ENCODE results near the gene ZNF687. TPM values are rescaled to one million over a fixed set of nuclear protein-coding genes. Genes with fewer than 3 reads are reported as not detected.
A peak's percentile ranks its signal among the peaks of the same experiment; 100 is the strongest.

Gene ZNF687
- total RNA-seq, 1 experiment from 2014 or later = 34.3 TPM

DNA sequence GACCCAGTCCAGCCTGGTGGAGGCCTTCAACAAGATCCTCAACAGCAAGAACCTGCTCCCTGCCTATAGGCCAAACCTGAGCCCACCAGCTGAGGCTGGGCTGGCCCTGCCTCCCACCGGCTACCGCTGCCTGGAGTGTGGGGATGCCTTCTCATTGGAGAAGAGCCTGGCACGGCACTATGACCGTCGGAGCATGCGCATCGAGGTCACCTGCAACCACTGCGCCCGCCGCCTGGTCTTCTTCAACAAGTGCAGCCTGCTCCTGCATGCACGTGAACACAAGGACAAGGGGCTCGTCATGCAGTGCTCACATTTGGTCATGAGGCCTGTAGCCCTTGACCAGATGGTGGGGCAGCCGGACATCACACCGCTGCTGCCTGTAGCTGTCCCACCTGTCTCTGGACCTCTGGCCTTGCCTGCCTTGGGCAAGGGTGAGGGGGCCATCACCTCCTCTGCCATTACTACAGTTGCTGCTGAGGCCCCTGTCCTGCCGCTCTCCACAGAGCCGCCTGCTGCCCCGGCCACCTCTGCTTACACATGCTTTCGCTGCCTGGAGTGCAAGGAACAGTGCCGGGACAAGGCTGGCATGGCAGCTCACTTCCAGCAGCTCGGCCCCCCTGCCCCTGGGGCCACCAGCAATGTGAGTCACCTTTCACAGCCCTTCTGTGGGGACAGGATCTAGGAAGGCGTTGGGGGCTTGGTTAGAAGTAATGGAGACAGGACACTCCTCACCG lies 5.8 kb downstream of the ZNF687 start:
- H3K4me1 ChIP-seq (ENCODE audit: control insufficient read depth in 1 of 2, insufficient read depth in 2 of 2, low read length in 2 of 2) = peaks cover 6 to 11% of the 10 kb centered on the region in 2 experiments
- no peaks in the 10 kb centered on the region for H3K9me2 ChIP-seq (ENCODE audit: insufficient read depth)
- H2AFZ ChIP-seq (ENCODE audit: low read depth, low read length, poor library complexity, severe bottlenecking) = no peak overlapping the region
- ATAC-seq (no peak), DNase-seq (ENCODE audit: low read depth, low spot score) (no peak)
- no peaks in the 10 kb centered on the region for H4K20me1 ChIP-seq (ENCODE audit: insufficient read depth)
- intact Hi-C loops (cut with micrococcal nuclease) = no loop called here
- no peak overlapping the region for H3K4me3 ChIP-seq (replicated peaks in 1 of 2; ENCODE audit: low read depth in 1 of 2, low read length in 2 of 2)
- RAD21 ChIA-PET (ENCODE audit: low non-redundant PET in 1 of 2, low total read pairs in 2 of 2, uncharacterized antibody in 2 of 2, unreplicated experiment in 2 of 2) = no interaction called here
- POLR2A ChIA-PET = no interaction called here
- H3K36me3 ChIP-seq (ENCODE audit: control insufficient read depth in 1 of 2, insufficient read depth in 2 of 2, low read length in 2 of 2) = peaks cover 8 to 12% of the 10 kb centered on the region in 2 experiments; a peak in 3 of 4 replicates
- H3K9ac ChIP-seq (ENCODE audit: low read length) = no peak overlapping the region
- H3K27me3 ChIP-seq (ENCODE audit: insufficient read depth, low read length) = no peaks in the 10 kb centered on the region
- CTCF ChIA-PET = no interaction called here
- TF ChIP-seq POLR2AphosphoS5 (IDR thresholded peaks at IDR 0.05; ENCODE audit: low read depth, low read length) (0 out of 2 replicates have a peak, but pooled peaks have one; percentile 19), CBX3 (IDR thresholded peaks at IDR 0.05; ENCODE audit: low read depth) (no peak)
- BruUV-seq (replicated peaks) = no TSS peak
- H3K9me3 ChIP-seq (ENCODE audit: control insufficient read depth in 1 of 2, insufficient read depth in 1 of 2, low read depth in 1 of 2, low read length in 2 of 2) = no peaks in the 10 kb centered on the region
- peaks cover 16% of the 10 kb centered on the region for H3K79me2 ChIP-seq (ENCODE audit: insufficient read depth, low read length)
- H3K27ac ChIP-seq (ENCODE audit: low read depth, low read length) = no peak overlapping the region
- H3K4me2 ChIP-seq (ENCODE audit: low read length) = no peak overlapping the region

DNA sequence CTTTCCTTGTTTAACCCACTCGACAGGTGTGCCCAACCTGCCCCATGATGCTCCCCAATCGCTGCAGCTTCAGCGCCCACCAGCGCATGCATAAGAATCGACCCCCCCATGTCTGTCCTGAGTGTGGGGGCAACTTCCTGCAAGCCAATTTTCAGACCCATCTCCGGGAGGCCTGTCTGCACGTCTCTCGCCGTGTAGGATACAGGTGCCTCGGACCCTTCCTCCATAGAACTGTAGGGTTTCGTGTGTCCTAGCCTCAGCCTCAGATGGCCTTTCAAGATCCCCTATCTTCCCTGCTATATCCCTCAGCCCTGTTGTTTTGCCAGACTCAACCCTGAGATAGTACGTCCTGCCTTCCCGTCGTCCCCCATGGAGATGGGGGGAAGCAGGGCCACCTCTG lies 6.4 kb downstream of the ZNF687 start:
- POLR2A ChIA-PET = no interaction called here
- no peak overlapping the region for H3K27ac ChIP-seq (ENCODE audit: low read depth, low read length)
- no peak overlapping the region for H3K4me2 ChIP-seq (ENCODE audit: low read length)
- H3K79me2 ChIP-seq (ENCODE audit: insufficient read depth, low read length) = peaks cover 10% of the 10 kb centered on the region; the same call in 1 of the 2 replicates
- H3K4me1 ChIP-seq (ENCODE audit: control insufficient read depth in 1 of 2, insufficient read depth in 2 of 2, low read length in 2 of 2) = peaks cover 6% of the 10 kb centered on the region in 2 experiments
- RAD21 ChIA-PET (ENCODE audit: low non-redundant PET in 1 of 2, low total read pairs in 2 of 2, uncharacterized antibody in 2 of 2, unreplicated experiment in 2 of 2) = no interaction called here
- BruUV-seq (replicated peaks) = no TSS peak
- H3K4me3 ChIP-seq (replicated peaks in 1 of 2; ENCODE audit: low read depth in 1 of 2, low read length in 2 of 2) = no peak overlapping the region
- H3K36me3 ChIP-seq (ENCODE audit: control insufficient read depth in 1 of 2, insufficient read depth in 2 of 2, low read length in 2 of 2) = peaks cover 12 to 13% of the 10 kb centered on the region in 2 experiments; a peak in 3 of 4 replicates
- no peaks in the 10 kb centered on the region for H3K9me3 ChIP-seq (ENCODE audit: control insufficient read depth in 1 of 2, insufficient read depth in 1 of 2, low read depth in 1 of 2, low read length in 2 of 2)
- no peaks in the 10 kb centered on the region for H3K9me2 ChIP-seq (ENCODE audit: insufficient read depth)
- CTCF ChIA-PET = no interaction called here
- DNase-seq (ENCODE audit: low read depth, low spot score) (no peak), ATAC-seq (no peak)
- no peaks in the 10 kb centered on the region for H3K27me3 ChIP-seq (ENCODE audit: insufficient read depth, low read length)
- no peak overlapping the region for H2AFZ ChIP-seq (ENCODE audit: low read depth, low read length, poor library complexity, severe bottlenecking)
- H3K9ac ChIP-seq (ENCODE audit: low read length) = no peak overlapping the region
- intact Hi-C loops (cut with micrococcal nuclease) = no loop called here
- H4K20me1 ChIP-seq (ENCODE audit: insufficient read depth) = no peaks in the 10 kb centered on the region
- TF ChIP-seq, protein P1, sequence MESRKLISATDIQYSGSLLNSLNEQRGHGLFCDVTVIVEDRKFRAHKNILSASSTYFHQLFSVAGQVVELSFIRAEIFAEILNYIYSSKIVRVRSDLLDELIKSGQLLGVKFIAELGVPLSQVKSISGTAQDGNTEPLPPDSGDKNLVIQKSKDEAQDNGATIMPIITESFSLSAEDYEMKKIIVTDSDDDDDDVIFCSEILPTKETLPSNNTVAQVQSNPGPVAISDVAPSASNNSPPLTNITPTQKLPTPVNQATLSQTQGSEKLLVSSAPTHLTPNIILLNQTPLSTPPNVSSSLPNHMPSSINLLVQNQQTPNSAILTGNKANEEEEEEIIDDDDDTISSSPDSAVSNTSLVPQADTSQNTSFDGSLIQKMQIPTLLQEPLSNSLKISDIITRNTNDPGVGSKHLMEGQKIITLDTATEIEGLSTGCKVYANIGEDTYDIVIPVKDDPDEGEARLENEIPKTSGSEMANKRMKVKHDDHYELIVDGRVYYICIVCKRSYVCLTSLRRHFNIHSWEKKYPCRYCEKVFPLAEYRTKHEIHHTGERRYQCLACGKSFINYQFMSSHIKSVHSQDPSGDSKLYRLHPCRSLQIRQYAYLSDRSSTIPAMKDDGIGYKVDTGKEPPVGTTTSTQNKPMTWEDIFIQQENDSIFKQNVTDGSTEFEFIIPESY (IDR thresholded peaks at IDR 0.05; ENCODE audit: extremely low read depth, insufficient replicate concordance, low read length) = no peak
- TF ChIP-seq ELF1 (IDR thresholded peaks at IDR 0.05; ENCODE audit: borderline replicate concordance, low read depth) = no peak
- TF ChIP-seq EZH2 (IDR thresholded peaks at IDR 0.05) = no peak
- TF ChIP-seq, protein P2, sequence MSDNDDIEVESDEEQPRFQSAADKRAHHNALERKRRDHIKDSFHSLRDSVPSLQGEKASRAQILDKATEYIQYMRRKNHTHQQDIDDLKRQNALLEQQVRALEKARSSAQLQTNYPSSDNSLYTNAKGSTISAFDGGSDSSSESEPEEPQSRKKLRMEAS (IDR thresholded peaks at IDR 0.05) = no peak
- TF ChIP-seq POLR2AphosphoS5 (IDR thresholded peaks at IDR 0.05; ENCODE audit: low read depth, low read length) = 0 out of 2 replicates have a peak, but pooled peaks have one; percentile 17
- no peak for TF ChIP-seq EZH2phosphoT487 (IDR thresholded peaks at IDR 0.05; ENCODE audit: borderline replicate concordance)

Measured in HCT116 (cell line).